Fibroblast of mammary gland (primary cell): ENCODE measurements around the gene ZNF626.
"Not testable (repeated sequence)": the region's sequence is repeated elsewhere in the genome, so short reads cannot be mapped to it uniquely, and the experiment has no call there.

Experiments used
- DNase-seq: peaks from one replicate; pipeline ENCODE4 v3.0.0-alpha.2; 2010; ENCODE audit warnings: low read depth
- H3K4me3 ChIP-seq: 2 replicates; pipeline ENCODE4 v1.5.1; 2011; ENCODE audit warnings: low read depth, mild to moderate bottlenecking, low read length, moderate library complexity; ENCODE audit not compliant: control insufficient read depth
- TF ChIP-seq, protein P1 (sequence below): conservative IDR thresholded peaks from 2 replicates; pipeline ENCODE4 v1.5.1; 2011; ENCODE audit warnings: low read depth, low read length, inconsistent platforms; ENCODE audit not compliant: control insufficient read depth, insufficient read depth

The ZNF626 gene

DNA sequence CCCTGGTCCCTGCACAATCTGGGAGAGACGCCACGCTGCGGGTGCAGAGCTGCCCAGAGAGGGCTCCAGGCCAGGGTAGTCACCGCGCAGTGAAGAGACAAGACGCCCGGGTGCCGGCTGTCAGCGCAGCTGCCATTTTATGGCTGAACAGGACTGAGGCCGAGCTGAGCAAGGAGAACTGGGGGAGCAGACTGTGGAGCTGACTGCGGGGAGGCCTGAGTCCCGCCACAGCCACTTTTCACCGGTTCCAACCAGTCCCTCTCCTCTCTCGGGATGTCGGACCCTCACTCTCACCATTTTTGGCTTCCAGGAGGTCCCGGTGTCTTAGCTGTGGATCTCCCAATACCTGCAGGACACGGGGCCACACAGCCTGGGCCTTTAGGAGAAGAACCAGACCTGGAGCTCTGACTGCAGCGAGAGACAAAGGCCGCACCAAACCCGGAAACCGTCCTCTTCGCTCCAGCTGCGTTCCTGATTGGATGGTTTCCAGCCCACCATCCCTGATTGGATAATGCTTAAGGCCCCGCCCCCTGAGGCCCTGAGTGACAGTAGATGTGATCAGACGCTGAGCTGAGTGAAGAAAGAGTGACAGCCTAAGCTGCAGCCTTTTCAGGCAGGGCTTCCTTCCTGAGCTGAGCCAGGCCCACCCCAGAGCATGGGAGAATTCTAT, at the start of gene ZNF626:
ZNF626 (minus strand) TSS at position 422 of the 670 bp plus-strand sequence; CDS start at position 297, 125 bp downstream.
- peak within 1 kb of the TSS; percentile 88 for H3K4me3 ChIP-seq
- peak; percentile 97 for DNase-seq
- TF ChIP-seq, protein P1, sequence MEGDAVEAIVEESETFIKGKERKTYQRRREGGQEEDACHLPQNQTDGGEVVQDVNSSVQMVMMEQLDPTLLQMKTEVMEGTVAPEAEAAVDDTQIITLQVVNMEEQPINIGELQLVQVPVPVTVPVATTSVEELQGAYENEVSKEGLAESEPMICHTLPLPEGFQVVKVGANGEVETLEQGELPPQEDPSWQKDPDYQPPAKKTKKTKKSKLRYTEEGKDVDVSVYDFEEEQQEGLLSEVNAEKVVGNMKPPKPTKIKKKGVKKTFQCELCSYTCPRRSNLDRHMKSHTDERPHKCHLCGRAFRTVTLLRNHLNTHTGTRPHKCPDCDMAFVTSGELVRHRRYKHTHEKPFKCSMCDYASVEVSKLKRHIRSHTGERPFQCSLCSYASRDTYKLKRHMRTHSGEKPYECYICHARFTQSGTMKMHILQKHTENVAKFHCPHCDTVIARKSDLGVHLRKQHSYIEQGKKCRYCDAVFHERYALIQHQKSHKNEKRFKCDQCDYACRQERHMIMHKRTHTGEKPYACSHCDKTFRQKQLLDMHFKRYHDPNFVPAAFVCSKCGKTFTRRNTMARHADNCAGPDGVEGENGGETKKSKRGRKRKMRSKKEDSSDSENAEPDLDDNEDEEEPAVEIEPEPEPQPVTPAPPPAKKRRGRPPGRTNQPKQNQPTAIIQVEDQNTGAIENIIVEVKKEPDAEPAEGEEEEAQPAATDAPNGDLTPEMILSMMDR, result no peak

DNA sequence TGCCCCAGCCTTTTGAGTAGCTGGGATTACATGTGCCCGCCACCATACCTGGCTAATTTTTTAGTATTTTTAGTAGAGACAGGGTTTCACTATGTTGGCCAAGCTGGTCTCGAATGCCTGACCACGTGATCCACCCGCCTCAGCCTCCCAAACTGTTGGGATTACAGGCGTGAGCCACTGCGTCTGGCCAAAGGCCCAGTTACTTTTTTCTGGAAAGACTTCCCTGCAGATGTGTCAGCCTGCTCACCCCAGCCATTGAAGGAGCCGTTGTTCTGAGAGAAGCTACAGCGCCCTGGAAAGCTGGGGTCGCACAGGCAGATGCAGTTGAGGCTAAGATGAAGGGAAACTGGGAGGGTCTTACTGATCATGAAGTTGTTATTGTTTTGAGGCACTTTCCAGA, 7.9 kb upstream of the ZNF626 start:
- TF ChIP-seq, protein P1, result no peak
- H3K4me3 ChIP-seq, result no peak overlapping the region
- no peak for DNase-seq

DNA sequence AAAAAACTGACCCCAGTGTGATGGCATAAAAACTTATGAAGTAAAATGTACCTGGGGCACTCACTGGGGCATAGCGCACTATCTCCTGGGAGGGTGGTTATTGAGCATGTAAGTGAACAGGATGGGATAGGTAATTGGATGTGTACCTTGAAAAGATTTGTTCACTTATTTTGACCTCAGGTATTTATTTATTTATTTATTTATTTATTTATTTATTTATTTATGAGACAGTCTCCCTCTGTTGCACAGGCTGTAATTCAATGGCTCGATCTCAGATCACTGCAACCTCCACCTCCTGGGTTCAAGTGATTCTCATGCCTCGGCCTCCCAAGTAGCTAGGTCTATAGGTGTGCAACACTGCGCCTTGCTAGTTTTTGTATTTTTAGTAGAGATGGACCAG, 5.9 kb upstream of the ZNF626 start:
- H3K4me3 ChIP-seq, result no peak overlapping the region
- no peak for DNase-seq
- TF ChIP-seq, protein P1, result no peak

DNA sequence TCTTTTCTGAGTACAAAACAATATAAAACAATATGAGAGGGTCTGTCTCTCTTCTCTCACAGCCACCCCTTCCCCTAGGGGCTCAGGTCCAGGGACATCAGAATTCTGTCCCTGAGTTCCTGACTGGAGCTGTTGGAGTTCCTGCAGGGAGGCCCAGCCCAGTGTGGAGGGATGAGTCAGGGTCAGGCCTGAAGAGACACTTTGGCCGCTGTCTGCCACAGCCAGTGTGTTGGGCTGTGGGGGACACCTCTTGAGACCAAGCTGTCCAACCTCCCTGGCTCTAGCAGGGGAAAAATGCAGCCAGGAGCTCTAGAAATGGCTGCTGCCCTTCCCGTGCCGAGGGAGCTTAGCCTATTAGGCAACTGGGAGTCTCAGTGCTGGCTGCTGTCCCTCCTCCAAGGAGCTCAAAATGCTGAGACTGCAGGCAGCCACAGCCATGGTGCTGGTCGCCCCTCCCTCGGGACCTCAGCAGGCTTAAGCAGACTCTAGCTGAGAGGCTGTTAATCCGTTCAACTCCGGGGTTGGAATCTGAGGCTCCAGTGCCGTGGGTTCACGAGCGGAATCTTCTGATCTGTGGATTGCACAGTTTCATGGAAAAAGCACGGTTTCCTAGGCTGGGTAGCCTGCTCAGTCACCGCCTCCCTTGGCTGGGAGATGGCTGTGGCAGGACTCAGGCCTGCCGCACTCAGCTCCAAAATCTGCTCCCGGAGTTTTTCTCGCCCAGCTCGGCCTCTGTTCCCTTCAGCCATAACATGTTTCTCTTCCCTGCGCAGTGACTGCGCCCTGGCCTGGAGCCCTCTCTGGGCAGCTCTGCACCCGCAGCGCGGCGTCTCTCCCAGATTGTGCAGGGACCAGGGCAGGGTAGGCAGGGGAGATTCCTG, 3.8 kb upstream of the ZNF626 start:
- H3K4me3 ChIP-seq, result no peak overlapping the region
- peak; percentile 6 for DNase-seq
- TF ChIP-seq, protein P1, result no peak

DNA sequence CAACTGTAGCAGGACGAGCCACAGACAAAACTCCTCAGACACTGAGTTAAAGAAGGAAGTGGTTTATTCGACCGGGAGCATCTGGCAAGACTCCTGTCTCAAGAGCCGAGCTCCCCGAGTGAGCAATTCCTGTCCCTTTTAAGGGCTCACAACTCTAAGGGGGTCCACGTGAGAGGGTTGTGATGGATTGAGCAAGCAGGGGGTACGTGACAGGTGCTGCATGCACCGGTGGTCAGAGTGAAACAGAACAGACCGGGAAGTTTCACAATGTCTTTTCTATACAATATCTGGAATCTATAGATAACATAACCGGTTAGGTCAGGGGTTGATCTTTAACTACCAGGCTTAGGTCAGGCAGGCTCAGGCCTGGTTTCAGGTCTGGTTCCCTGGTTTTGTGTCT, 3.1 kb upstream of the ZNF626 start:
- not testable (repeated sequence) for DNase-seq, H3K4me3 ChIP-seq

DNA sequence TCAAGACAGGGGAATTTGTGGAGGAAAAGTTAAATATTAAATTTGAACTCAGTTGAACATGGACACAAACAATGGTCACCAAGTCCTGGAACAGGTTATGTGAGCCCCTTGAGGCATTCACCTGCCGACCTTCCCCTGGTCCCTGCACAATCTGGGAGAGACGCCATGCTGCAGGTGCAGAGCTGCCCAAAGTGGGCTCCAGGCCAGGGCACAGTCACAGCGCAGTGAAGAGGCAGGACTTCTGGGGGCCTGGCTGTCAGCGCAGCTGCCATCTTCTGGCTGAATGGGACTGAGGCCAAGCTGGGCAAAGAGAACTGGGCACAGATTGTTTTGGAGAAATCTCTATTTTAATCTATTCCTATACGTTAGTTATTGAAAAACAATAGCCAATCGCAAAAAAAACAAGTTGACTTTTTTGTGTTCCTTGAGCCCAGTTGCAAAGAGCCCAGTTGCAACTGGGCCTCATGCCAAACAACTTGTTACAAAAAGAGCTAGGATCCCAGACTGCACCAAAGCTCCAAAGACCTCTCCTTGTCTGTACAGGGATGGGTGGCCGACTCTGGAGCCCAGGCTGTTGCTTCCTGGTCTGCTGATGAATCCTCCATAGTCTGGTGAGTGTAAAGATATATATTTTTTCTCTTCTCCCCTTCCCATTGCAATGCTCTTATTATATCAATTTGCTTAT, 1.2 kb upstream of the ZNF626 start:
- no peak overlapping the region for H3K4me3 ChIP-seq
- TF ChIP-seq, protein P1, result no peak
- no peak for DNase-seq

DNA sequence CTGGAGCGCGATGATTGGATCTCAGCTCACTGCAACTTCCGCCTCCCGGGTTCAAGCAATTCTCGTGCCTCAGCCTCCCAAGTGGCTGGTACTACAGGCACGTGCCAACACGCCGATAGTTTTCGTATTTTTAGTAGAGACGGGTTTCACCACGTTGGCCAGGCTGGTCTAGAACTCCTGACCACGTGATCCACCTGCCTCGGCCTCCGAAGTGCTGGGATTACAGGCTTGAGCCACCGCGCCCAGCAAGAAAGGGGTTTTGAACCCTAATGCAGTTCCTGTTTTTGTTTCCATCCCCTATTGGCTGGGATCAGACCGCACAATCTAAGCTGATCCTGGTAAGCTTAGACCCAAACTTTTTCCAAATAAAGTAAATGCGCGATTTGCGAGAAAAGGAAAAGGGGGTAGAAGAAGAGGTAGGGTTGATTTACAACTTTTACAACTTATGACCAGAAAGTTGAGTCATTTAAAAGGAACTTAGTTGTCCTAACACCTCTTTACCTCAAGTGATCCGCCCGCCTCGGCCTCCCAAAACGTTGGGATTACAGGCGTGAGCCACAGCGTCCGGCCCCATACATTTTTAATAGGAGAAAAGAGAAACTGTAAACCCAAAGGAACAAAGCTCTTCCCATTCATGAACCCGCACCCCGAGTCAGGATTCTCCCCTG, 764 bp downstream of the ZNF626 start:
- H3K4me3 ChIP-seq, result peak overlapping the region; percentile 88
- peak; percentile 26 for DNase-seq
- TF ChIP-seq, protein P1, result no peak
